HG02970 (cell line): ENCODE results near the gene HIVEP3.

ENCODE experiments used
- ATAC-seq: cut with Tn5 transposase; IDR thresholded peaks from one replicate; pipeline ENCODE4 v1.9.1; 2021; ENCODE audit warnings: mild to moderate bottlenecking, moderate library complexity, moderate number of reproducible peaks; ENCODE audit not compliant: unreplicated experiment, low FRiP score

The HIVEP3 gene

DNA sequence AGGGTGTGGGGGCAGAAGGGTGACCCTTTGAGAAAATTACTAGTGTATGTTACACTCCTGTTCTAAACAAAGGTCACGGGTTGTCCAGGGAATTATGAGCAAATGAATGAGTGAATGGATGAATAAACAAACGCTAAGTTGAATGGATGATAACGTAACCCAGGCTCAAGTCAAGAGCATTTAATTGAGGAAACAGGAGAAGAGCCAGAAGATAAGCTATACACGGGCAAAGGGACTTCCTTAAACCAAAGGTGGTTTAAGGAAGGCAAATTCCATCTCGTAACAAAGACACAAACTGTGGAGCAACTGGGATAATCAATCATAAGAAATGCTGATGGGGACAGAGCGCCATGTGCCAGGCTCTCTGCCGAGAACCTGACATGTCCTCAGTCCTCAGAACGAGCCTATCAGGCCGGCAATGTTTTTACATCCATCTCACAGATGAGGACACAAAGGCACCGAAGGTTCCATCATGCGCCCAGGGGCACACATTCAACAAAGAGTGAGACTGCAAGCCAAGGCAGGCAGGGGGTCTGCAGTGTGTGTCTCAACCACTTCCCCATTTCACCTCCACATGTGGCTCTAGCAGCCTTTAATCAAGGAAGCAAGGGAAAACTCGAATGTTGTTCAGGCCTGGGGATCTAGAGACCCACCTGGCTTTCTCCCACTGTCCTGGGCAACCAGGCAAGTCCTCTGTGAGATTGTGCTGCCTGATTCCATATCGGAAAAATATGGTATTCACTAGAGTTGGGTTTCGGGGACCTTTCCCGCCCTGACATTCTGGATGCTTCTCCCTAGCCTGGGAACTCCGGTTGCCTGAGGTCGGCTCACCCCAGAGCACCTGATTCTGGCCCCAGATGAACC is 307.4 kb downstream of the HIVEP3 start:
- ATAC-seq: no peak

DNA sequence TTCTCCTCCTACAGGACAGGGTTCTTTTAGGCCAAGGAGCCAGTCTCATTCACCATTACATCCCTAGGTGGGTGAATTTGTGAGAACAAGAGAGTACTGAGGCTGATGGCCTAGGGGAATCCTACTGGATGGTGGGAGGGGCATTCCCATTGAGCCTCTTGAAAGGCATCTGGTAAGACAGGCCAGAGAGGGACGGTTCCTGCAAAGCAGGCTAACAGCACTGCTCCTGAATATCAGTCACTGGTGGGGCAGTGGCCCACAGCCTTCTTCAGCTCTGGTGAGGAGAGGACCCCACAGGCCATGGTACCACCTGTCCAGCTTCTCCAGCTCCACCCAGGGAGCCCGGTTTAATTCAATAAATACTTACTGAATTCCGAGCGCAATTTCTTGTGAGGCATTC is 308.4 kb downstream of the HIVEP3 start:
- ATAC-seq: no peak

DNA sequence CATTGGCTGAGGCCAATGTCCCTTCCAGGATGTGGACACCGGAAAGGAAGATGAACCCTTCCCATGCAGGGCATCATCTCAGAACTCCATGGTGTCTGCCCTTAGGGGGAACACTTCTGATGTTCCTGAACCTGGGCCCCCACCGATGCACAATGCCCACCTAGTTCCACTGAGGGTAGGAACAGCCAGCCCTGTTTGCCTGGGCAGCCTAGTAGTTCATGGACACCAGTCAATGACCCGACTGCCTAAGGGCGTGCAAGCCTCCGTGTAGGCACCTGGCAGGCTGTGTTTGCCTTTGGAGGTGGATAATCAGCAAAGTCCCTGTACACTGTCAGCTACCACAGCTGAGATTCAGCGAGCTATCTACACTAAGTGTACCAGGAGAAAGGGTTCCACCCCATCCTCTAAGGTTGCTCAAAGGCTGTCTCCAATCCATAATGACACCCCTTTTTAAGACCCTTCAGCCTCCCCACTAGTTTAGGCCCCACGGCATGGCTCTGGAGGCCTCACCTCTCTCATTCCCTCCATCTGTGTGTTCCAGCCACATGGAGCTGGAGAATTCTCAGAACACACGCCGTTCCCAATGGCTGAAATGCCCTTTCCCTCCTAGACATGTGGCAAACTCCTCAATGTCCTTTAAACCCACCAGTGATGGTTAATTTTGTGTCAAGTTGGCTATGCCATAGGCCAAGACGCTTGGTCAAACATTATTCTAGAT is 309.4 kb downstream of the HIVEP3 start:
- ATAC-seq: no peak

DNA sequence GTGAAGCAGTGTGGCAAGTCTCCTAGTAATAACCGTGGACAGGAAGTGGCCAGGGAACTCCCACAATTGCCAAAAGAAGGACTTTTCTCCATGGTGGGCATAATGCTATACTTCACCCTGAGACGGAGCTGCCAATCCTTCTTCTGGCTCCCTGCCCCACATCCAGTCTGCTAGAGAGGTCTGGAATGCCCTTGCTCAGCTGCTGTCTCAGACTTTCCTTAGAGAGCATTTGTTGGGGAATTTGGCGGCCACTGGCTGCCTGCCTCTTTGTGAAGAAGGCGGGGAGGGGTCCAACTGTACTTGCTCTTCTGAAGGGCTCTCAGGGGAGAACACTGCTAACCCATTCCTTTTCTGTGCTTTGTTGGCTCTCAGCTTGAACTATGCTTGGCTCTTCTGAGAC is 310.5 kb downstream of the HIVEP3 start:
- no peak for ATAC-seq

DNA sequence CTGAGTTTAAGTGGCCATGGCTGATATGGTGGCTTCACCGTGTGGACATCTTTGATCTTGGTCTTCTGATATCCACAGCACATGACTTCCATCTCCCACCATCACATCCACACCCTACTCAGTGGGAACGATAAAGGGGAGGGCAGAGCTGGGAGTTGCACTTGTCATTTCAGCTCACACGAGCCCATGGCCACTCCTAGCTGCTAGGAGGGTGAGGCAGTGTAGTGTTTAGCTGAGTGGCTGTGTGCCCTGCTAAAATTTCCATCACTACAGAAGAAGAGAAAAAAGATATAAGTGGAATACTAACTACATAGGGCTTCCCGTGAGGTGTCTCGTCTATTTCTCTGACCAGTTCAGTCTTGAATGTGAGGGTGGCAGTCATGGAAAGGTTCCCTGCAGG is 310.9 kb downstream of the HIVEP3 start:
- no peak for ATAC-seq

DNA sequence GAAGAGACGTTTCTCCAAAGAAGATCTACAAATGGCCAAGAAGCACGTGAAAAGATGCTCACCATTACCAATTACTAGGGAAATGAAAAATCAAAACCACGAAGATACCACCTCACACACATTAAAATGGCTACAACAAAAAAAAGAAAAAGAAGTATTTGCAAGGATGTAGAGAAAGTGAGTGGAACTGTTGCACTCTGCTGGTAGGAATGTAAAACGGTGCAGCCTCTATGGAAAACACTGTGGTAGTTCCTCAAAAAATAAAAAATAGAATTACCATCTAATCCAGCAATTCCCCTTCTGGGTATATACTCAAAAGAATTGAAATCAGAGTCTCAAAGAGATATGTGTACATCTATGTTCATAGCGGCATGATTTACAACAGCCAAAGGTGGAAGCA is 318.8 kb downstream of the HIVEP3 start:
- ATAC-seq: no peak

DNA sequence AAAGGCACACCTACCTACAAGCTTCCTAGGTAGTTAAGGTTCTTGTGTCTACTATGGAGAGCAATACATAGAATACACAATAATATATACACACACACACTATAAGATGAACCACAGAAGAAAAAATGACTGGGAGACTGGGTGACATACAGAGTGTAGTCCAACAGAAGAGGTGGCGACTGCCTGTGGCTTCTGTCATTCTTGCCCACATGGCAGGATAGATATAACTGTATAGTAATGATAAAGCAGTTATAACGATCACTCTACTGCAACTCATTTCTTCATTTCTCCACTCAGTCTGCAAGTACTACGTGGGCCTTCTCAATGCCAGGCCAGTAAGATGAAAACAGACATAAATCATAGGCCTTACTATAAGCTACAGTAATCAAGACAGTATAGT is 320.4 kb downstream of the HIVEP3 start:
- no peak for ATAC-seq

DNA sequence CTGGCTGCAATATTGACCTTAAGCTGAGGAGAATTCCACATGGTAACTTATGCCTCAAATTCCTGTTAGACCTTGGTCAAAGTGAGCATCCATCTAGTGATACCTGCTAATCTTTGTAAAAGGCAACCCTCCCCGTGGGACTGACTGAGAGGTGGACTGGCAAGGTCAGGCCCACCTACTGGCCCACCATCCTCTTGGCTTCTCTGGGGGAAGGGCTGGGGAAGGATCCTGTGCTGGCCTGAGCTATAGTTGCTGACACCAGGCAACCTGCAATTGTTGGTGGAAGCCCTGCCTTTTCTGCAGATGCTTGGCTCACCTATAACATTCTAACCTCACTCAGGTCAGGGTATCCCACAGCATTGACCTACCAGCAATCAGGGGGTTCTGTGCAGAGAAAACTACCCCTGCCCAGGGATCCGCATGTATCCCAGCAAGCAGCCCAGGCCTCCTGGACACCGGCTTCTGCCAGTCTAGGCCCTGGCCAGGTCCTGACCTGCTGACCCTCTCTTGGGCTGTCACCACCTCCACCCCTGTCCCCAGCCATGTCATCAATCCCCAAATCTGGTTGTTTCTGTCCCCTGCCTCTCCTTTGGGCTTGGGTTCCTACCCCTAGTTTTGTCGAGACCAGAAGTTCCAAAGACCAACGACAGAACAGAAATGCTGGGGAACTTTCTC is 326.1 kb downstream of the HIVEP3 start:
- no peak for ATAC-seq

DNA sequence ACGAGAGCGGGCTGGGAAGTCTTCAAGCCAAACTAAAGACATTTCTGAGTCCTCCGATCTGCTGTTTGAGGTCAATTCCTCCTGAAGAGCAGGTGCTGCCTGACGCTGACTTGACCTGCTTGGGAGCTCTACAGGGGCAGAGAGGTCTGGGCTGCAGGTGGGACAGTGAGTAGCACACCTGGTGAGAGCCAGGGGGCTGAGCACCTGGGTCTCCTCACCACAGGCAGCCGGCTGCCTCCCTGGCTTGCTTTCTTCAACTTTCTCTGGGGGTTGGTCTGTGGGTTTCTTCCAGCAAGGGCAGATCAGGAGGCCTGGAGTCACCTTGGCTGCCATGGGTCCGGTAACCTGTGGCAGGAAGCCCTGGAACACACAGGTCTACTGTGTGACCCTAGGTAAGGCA is 326.8 kb downstream of the HIVEP3 start:
- ATAC-seq: no peak

DNA sequence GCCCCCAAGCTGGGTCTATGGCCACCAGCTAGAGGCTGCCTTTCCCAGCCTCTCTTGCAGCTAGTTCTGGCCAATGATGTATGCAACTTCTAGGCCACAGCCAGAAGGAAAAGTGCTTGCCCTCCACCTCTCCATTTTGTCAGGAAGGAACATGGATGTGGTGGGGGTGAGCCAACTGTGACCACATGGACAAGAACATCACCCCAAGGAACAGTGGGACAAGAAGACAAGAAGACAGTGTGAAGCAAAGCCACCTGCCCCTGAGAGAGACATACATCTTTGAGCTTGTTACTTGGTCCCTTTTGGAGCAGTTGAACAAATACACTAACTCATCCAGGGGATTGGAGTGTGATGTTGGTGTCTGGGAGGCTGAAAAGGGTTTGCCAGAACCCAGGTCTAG is 328.4 kb downstream of the HIVEP3 start:
- no peak for ATAC-seq

DNA sequence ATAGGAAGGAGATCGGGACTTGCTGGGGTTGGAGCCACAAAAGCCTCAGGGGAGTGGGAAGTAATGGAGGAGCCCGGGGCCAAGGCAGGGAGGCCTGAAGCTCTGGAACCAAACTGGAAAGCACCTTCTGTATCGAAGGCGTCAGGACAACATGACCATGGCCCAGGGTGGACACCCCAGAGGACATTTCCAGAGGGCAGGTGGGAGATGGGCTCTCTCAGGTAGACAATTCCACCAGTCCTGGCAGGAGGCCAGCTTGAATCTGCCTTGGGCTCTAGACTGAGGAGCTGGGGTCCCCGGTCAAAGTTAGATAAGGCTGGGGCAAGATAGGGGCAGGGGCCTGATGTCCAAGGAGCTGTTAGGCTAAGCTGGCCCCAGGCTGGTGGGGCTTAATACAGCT is 329.3 kb downstream of the HIVEP3 start:
- ATAC-seq: no peak

DNA sequence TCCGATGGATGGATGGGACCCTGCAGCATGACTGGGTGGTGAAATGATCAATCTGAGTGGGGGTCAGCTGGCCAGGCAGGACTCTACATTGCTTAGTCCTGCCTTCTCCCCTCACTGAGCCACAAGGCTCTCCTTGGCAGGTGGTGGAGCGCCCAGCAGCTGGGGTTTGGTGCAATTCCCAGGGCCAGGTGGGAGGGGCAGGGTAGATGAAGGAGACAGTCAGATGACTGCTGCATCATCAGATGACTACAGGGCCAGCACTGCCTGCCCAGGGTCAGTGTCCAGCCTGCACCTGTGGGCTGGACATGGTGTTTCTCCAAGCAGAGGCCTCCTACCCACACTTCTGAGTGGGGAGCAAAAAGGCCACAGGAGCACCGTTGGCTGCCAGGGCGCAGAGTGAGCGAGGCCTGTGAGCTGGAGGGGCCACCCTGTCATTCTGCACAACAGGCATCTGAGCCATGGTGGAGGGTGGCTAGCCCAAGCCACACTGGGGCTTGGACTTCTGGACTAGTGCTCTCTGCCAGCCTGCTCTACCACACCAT is 330.3 kb downstream of the HIVEP3 start:
- no peak for ATAC-seq

DNA sequence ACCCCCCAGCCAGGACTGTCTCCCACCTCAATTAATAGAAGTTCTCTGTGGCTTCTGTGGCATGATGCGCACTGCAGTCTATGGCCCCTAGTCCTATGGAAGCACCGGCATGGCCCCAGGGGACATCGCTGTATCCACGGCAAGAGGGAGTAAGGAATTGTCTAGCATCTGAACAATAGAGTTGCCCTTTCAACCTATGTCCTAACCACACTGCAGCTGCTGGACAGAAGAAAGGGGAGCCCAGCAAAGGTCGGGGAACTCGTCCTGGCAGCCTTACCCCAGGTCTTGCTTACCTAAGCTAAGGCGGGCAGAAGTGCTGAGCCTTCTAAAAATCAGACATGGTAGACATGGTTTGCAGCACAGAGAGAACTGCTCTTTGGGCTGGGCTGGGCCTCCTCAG is 330.9 kb downstream of the HIVEP3 start:
- ATAC-seq: no peak

DNA sequence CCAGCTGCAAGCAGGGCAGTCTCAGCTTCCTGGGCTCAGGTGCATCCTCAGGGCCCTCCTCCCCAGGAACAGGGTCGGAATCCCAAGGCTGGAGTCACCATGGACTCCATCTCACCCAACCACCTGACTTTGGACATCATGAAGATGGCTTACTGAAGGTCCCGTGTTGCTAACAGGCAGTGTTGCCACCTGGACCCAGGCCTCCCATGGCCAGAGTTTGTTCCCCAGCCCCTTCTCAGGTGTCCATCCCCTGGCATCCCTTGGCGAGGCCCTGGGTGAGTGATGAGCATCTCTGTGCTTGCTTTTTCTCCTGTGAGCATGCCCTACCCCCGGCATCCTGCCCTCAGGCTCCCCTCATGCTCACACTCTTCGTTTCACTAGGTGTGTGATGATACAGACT is 332.5 kb downstream of the HIVEP3 start:
- ATAC-seq: no peak

DNA sequence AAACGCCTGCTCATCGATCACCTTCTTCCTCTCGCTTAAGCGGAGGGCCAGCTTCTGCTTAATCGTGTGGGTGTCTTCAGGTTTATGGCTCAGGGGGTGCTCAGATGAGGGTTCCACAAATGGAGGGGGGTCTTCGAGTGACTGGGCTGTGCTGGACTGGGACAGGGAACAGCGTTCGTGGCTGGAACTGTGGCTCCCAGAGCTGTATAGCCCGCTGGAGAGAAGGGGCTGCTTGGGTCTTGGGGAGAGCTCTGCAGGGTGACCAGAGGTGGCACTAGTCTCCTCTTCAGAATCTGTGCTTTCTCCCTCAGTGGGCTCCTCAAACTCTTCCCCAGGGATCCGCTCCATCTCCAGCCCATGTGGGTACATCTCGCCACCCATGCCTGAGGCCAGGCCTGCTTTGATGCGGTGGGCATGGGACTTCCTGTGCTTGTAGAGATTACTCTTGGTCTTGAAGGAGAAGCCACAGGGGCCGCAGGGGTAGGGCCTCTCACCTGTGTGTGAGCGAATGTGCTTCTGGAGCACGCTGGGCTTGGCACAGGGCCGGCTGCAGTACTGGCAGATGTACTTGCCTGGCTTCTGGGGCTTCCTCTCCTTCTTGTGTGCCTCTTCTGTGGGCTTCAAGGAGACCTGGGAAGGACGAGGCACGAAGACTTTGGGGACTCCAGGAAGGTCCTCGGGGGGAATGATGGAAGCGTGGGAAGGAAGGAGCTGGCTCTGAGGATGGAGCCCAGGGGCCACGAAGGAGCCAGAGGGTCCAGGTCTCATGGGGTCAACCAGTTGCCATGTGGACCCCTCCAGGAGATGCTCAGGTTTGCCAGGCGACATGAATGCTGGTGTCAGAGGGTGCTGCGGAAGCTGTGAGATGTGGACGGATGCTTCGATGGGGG is 334.8 kb downstream of the HIVEP3 start:
- ATAC-seq: no peak

DNA sequence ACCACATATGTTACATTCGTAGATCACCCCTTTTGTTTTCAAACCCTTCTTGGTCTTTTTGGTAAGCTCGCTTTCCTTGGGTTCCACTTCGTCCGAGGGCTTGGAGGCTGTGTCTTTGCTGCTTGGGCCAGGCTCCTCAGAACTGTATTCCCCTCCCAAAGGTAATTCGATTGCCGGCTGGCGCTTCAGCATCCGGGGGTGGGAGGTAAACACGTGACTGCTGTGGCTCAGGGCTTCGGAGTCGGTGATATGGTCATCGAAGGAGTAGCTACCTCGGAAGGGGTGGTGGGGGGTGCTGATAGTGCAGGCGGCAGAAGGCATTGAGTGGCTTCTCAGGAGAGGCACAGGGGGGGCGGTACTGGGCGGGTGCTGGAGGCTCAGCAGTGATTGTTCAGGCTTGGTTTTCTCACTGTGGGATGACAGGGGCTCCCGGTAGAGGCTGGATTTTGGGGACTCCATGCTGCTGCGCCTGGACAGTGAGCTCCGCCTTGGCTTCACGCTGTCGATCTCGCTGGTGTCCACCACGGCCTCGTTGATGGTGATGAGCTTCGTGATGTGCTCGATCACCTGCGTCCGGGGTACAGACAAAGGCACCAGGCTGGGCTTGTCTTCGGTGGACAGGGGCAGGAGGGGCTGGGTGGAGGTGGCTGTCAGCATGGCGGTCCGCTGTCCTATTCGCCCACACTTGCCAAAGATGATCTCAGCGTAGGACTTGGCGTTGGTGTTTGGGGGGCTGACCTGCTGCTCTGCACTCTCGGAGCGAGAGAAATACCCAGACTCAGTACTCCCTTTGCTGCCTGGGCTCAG is 335.7 kb downstream of the HIVEP3 start:
- no peak for ATAC-seq

DNA sequence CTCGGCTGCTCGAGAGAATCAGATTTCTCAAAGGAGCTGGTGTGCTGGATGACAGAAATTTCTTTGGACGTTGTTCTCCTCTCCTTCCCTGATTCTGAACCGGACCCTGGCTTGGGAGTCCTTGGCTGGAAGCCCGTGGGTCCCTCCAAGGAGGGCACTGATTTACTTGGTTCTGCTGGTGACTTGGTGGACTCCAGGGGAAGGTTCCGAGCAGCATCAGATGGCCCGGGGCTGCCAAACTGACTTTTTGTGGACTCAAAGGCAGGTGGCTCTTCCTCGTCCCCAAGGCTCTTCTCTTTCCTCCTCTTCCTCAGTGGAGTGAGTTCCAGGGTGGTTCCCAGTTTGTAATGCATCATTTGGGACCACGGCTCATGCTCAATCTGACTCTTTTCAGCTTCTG is 336.4 kb downstream of the HIVEP3 start:
- ATAC-seq: no peak

DNA sequence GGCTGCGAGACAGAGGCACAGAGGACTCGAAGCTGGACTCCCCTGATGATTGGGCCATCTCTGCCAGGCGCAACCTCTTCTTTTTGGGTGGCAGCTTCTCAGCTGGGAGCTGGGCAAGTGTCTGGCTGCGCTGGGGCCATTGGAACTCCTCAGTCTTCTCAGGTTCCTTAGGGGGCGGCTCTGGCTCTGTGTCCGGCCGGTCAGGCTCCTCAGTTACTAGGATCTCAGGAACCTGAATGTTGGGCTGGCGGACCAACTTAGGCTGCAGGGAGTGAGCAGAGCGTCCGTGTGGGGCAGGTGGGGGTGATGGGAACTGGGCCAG is 336.8 kb downstream of the HIVEP3 start:
- no peak for ATAC-seq

DNA sequence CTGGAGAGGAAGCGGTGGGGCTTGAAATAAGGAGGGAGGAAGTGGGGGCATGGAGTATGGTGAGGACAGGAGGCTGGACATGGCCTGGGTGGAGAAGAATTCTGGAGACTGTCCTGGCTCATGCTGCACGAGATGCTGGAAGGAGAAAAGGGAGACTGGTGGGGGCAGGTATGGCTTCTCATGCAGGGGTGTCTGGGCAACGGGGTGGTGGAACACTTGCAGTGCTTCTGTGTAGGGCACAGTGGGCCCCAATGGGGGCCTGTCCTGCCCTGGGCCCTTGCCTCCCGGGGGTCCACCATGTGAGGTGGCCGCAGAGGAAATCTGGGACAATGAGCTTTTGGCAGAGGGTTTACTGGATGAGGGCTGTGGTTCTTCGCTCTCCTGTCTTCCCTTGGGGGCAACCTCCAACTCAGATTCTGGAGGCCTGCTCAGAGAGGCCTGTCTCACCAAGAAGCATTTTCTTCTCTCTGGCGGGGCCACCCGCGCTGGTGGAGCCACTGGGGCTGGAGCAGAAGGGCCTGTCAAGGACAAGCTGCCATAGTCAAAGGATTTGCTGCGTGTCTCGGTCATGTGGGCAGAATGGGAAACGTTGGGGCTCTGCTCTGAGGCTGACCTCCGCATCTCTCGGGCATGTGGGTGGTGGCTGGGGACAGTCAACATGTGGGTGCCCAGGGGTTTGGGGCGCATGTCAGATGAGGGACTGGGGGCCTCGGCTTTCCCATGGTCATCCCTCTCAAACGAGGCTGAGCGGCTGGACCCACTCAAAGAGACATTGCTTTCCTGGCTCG is 337.3 kb downstream of the HIVEP3 start:
- ATAC-seq: no peak
